HepG2 (cell line): ENCODE measurements around the gene NPHS1. TPM values are rescaled to one million over a fixed set of nuclear protein-coding genes. Genes with fewer than 3 reads are reported as not detected.

Experiments used
- ATAC-seq: fragments of 200-7000 bp; cut with Tn5 transposase; 3 replicates; pipeline ENCODE4 v1.9.1; 2020; ENCODE audit warnings: mild to moderate bottlenecking, moderate library complexity
- BruUV-seq: library from RNA; stranded (reverse); fragments of 400-500 nt; replicated peaks from 2 replicates; lab custom pipeline; 2021; lab: Mats Ljungman, UMichigan
- CTCF ChIA-PET: fragments of 300-600 bp; formaldehyde crosslinking; extraction: SDS; loops from one replicate; lab custom pipeline; 2021; ENCODE audit warnings: low total read pairs, inconsistent platforms, low intra/inter-chr PET ratio; lab: Yijun Ruan, JAX
- POLR2A ChIA-PET: fragments of 350-600 bp; sonication (Branson Sonifier 250); formaldehyde crosslinking; loops from one replicate; lab custom pipeline; 2020; ENCODE audit warnings: antibody characterized with exemption, inconsistent platforms; lab: Yijun Ruan, JAX
- DNase-seq: peaks from one replicate; pipeline ENCODE4 v3.0.0-alpha.2; 2015; ENCODE audit warnings: low spot score
- FAIRE-seq: peaks from 3 replicates; lab custom pipeline; 2011; peaks lifted over from hg19 to GRCh38; lab: Jason Lieb, UNC
- H2AFZ ChIP-seq: one replicate; pipeline ENCODE4 v1.6.1; 2011; ENCODE audit warnings: low read length, inconsistent platforms
- H3K27ac ChIP-seq: fragments of 300-600 bp; 3 replicates; pipeline ENCODE4 v1.8.0; 2011; ENCODE audit warnings: mixed run types, mild to moderate bottlenecking, mixed read lengths, low read length, inconsistent platforms; ENCODE audit not compliant: insufficient read depth; ENCODE audit errors: extremely low read length
- H3K27me3 ChIP-seq, 2 experiments: fragments of 200-600 bp in 1 of 2; 2 replicates in 1 of 2; 3 replicates in 1 of 2; pipeline versions ENCODE4 v1.6.0 to v1.8.0; 2011; ENCODE audit warnings: low read length in 2 of 2, mild to moderate bottlenecking in 2 of 2, moderate library complexity in 2 of 2, inconsistent platforms in 1 of 2; ENCODE audit not compliant: insufficient read depth in 2 of 2, control insufficient read depth in 1 of 2
- H3K36me3 ChIP-seq, 2 experiments: fragments of 200-600 bp in 1 of 2; replicated peaks in 1 of 2; 2 replicates in 1 of 2; 3 replicates in 1 of 2; pipeline versions ENCODE4 v1.5.1 to v1.8.0; 2011; ENCODE audit warnings: low read length in 2 of 2, inconsistent platforms in 1 of 2; ENCODE audit not compliant: insufficient read depth in 2 of 2, control insufficient read depth in 1 of 2
- H3K4me1 ChIP-seq: 2 replicates; pipeline ENCODE4 v1.5.1; 2012; ENCODE audit warnings: low read length, inconsistent platforms; ENCODE audit not compliant: insufficient read depth
- H3K4me2 ChIP-seq: 2 replicates; pipeline ENCODE4 v1.6.0; 2011; ENCODE audit warnings: low read depth, low read length, inconsistent platforms
- H3K4me3 ChIP-seq, 3 experiments: fragments of 200-600 bp in 1 of 3; sonication (generic), shearing (Covaris generic) in 1 of 3; replicated peaks in 1 of 3; 2 replicates each; pipeline ENCODE4 v1.5.1; 2011 to 2016; ENCODE audit warnings: low read length in 3 of 3, inconsistent platforms in 2 of 3, low read depth in 2 of 3, mild to moderate bottlenecking in 2 of 3, control low read depth in 1 of 3, mixed read lengths in 1 of 3; ENCODE audit not compliant: insufficient read depth in 1 of 3
- H3K79me2 ChIP-seq: one replicate; pipeline ENCODE4 v1.6.1; 2011; ENCODE audit warnings: low read length, inconsistent platforms; ENCODE audit not compliant: insufficient read depth
- H3K9ac ChIP-seq: 2 replicates; pipeline ENCODE4 v1.6.0; 2011; ENCODE audit warnings: mild to moderate bottlenecking, low read depth, low read length, inconsistent platforms; ENCODE audit not compliant: insufficient read depth
- H3K9me3 ChIP-seq: 2 replicates; pipeline ENCODE4 v1.5.1; 2012; ENCODE audit warnings: mild to moderate bottlenecking, low read length
- H4K20me1 ChIP-seq: 2 replicates; pipeline ENCODE4 v1.6.0; 2011; ENCODE audit warnings: inconsistent platforms, mild to moderate bottlenecking, low read length, moderate library complexity; ENCODE audit not compliant: insufficient read depth
- FOXK2 ChIP-seq: fragments of 450-650 bp; IDR thresholded peaks from 2 replicates; pipeline ENCODE4 v1.6.1; 2016
- GATA4 ChIP-seq: sonication (generic); IDR thresholded peaks from 2 replicates; pipeline ENCODE4 v1.6.1; 2016; ENCODE audit warnings: antibody characterized with exemption, low read depth, borderline replicate concordance
- HMG20A ChIP-seq: IDR thresholded peaks from 2 replicates; pipeline ENCODE4 v1.6.1; 2016; ENCODE audit warnings: borderline replicate concordance
- MAZ ChIP-seq, 2 experiments: sonication (generic) in 1 of 2; formaldehyde crosslinking in 1 of 2; IDR thresholded peaks; 2 replicates each; pipeline versions ENCODE4 v1.5.0 to v1.6.1; 2012 to 2020; ENCODE audit warnings: low read depth in 2 of 2, mild to moderate bottlenecking in 2 of 2, borderline replicate concordance in 1 of 2, improper control_type of control experiment in 1 of 2, low read length in 1 of 2, missing genetic modification reagents in 1 of 2, moderate library complexity in 1 of 2
- MED1 ChIP-seq: sonication (generic); formaldehyde crosslinking; IDR thresholded peaks from 2 replicates; pipeline ENCODE4 v1.4.0; 2020; ENCODE audit warnings: missing genetic modification reagents
- MIER2 ChIP-seq: IDR thresholded peaks from 2 replicates; pipeline ENCODE4 v1.6.1; 2016; ENCODE audit warnings: missing biosample characterization, missing genetic modification reagents
- MIXL1 ChIP-seq: IDR thresholded peaks from 2 replicates; pipeline ENCODE4 v1.6.1; 2016
- MXI1 ChIP-seq: IDR thresholded peaks from 3 replicates; pipeline ENCODE4 v1.6.1; 2012; ENCODE audit warnings: low read depth, low read length, inconsistent platforms, borderline replicate concordance
- NRL ChIP-seq: sonication (generic); formaldehyde crosslinking; IDR thresholded peaks from 2 replicates; pipeline ENCODE4 v1.5.0; 2020; ENCODE audit warnings: missing genetic modification reagents, mild to moderate bottlenecking, moderate library complexity, borderline replicate concordance
- POLR2G ChIP-seq: fragments of 200-400 bp; formaldehyde crosslinking; IDR thresholded peaks from 2 replicates; pipeline ENCODE4 v1.6.1; 2018; ENCODE audit warnings: mild to moderate bottlenecking, low read depth, low read length, moderate library complexity
- RBM22 ChIP-seq: fragments of 200-400 bp; formaldehyde crosslinking; optimal IDR thresholded peaks from 2 replicates; pipeline ENCODE3; 2017; ENCODE audit warnings: mild to moderate bottlenecking, low read length, moderate library complexity
- SP140L ChIP-seq: sonication (generic); formaldehyde crosslinking; IDR thresholded peaks from 2 replicates; pipeline ENCODE4 v1.4.0; 2020; ENCODE audit warnings: missing genetic modification reagents, borderline replicate concordance
- ZMYM4 ChIP-seq: sonication (generic); formaldehyde crosslinking; IDR thresholded peaks from 2 replicates; pipeline ENCODE4 v1.8.1; 2023; ENCODE audit warnings: mild to moderate bottlenecking, missing genetic modification reagents
- ZNF263 ChIP-seq: sonication (generic); formaldehyde crosslinking; IDR thresholded peaks from 2 replicates; pipeline ENCODE4 v1.4.0; 2020; ENCODE audit warnings: missing genetic modification reagents
- ZNF766 ChIP-seq: sonication (generic); formaldehyde crosslinking; IDR thresholded peaks from 2 replicates; pipeline ENCODE4 v1.5.0; 2020; ENCODE audit warnings: missing genetic modification reagents, borderline replicate concordance
- ZNF850 ChIP-seq: sonication (generic); formaldehyde crosslinking; conservative IDR thresholded peaks from 2 replicates; pipeline ENCODE4 v1.9.0; 2021; ENCODE audit warnings: mild to moderate bottlenecking, missing genetic modification reagents
- ZNF891 ChIP-seq: sonication (generic); formaldehyde crosslinking; IDR thresholded peaks from 2 replicates; pipeline ENCODE4 v1.5.0; 2020; ENCODE audit warnings: mild to moderate bottlenecking, missing genetic modification reagents
- WGBS: methylation state at CpG from one replicate; pipeline ENCODE4 v1.1.6; 2017; ENCODE audit warnings: low lambda C conversion rate; 5-methylcytosine and 5-hydroxymethylcytosine counted together
- in situ Hi-C: cut with HindIII; loops from 2 replicates; pipeline ENCODE4 v1.10.0; 2017; ENCODE audit warnings: low pct_unique_long_range_greater_than_20kb; ENCODE audit not compliant: extremely low pct_ligation_motif_present
- intact Hi-C: fragments of 100-400 bp; cut with micrococcal nuclease; formaldehyde crosslinking; loops from one replicate; pipeline ENCODE4 v1.10.0; 2022; ENCODE audit not compliant: unreplicated experiment
- polyA plus RNA-seq, 8 experiments: library from polyadenylated mRNA; depleted of rRNA in 3 of 8; stranded (reverse) in 7 of 8; unstranded in 1 of 8; fragments of >200 nt; fragmentation: Illumina TruSeq in 4 of 8; extraction: Trizol in 4 of 8; gene quantifications; 2 replicates each; pipeline versions ENCODE4 v1.2.1 to v1.2.3, GENCODE V29; 2011 to 2016; ENCODE audit warnings: low read depth in 4 of 8, missing spikeins in 1 of 8, mixed read lengths in 1 of 8; ENCODE audit not compliant: insufficient read depth in 1 of 8
- total RNA-seq, 5 experiments: library from RNA; depleted of rRNA; stranded (reverse); fragments of >200 nt; fragmentation: Illumina TruSeq; extraction: Trizol; gene quantifications; 2 replicates each; pipeline ENCODE4 v1.2.3, GENCODE V29; 2016; ENCODE audit warnings: low read depth in 1 of 5
- TF ChIP-seq, protein P1 (sequence below): sonication (generic); formaldehyde crosslinking; IDR thresholded peaks from 2 replicates; pipeline ENCODE4; 2020; ENCODE audit warnings: missing genetic modification reagents, mild to moderate bottlenecking, borderline replicate concordance
- TF ChIP-seq, protein P2 (sequence below): sonication (generic); formaldehyde crosslinking; IDR thresholded peaks from 2 replicates; pipeline ENCODE4 v1.5.0; 2020; ENCODE audit warnings: mild to moderate bottlenecking, missing genetic modification reagents

Gene NPHS1
- total and polyA plus RNA-seq, 2 of the 13 experiments (the other 11 are each of a cell fraction or from before 2014, with no cell fraction given) = not detected

DNA sequence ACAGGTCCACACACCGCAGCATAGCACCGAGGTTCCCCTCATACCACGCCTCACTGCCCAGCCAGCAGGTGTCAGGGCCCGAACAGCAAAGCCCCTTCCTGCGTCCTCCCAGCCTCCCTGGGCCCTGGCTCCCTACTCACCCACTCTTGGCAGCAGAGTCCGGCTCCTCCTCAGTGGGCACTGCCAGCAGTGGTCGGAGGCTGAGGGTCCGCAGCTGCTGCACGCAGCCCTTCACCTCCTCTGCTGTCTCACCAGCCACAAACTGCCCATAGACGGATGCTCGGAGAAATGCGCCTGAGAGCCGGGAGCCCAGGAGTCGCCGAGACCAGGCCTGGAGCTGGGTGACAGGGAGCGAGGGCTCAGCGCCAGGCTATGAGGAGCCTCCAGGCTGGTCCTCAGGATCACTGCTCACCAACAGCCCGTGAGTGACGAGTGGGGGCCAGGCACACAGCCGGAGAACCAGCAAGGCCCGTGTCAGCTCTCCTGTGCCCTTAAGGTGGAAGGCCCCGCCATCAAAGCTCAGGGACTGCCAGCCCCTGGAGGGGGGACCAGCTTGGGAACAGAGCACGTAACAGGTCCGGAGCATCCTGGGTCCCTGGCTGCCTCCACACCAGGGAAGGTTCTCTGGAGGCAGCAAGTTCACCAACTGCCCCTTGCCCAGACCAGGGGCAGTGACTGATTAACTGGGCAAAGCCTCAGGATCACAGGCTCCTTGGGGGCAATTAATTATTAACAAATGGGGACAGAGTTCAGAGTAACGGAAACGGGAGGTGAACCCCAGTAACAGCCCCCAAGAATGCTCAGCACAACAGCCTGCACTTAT, 39.9 kb downstream of the NPHS1 start, which contains the start of gene PRODH2:
PRODH2 (minus strand) TSS at position 626 of the 823 bp plus-strand sequence; CDS start at position 586, 40 bp downstream.
- in situ Hi-C loops (loop anchor here (10.0 kb wide), 1 partner anchor 118 kb away; no protein-coding TSS in a partner anchor), intact Hi-C loops (loop anchor here (1.0 to 10.0 kb wide), 4 partner anchors 35 to 119 kb away; partner anchors contain the start of gene ARHGAP33)
- H3K27ac ChIP-seq = peak within 1 kb of the TSS; percentile 79
- peak within 1 kb of the TSS; percentile 86 to 98 (median 91) for H3K4me3 ChIP-seq
- no peaks in the 10 kb centered on the region for H3K9me3 ChIP-seq
- peak; percentile 95 for FAIRE-seq
- ATAC-seq = peak; percentile 92
- peak within 1 kb of the TSS; percentile 79 for H3K9ac ChIP-seq
- POLR2A ChIA-PET = interaction anchor here (0.7 to 2.3 kb wide), 11 partner anchors 9 to 151 kb away, joined by 3 to 14 read pairs (median 4); partner anchors contain the start of genes LIN37, PSENEN and U2AF1L4
- H3K36me3 ChIP-seq = peaks cover 0 to 5% of the 10 kb centered on the region in 2 experiments; a peak in 2 of 5 replicates
- BruUV-seq = no TSS peak
- WGBS = 0% methylated on average over 7 of the region's 26 CpGs
- peaks cover 45% of the 10 kb centered on the region for H3K4me1 ChIP-seq
- H3K4me2 ChIP-seq = peak within 1 kb of the TSS; percentile 92
- CTCF ChIA-PET = no interaction called here
- H3K79me2 ChIP-seq = peaks cover 17% of the 10 kb centered on the region
- no peaks in the 10 kb centered on the region for H4K20me1 ChIP-seq
- H2AFZ ChIP-seq = no peak within 1 kb of the TSS
- H3K27me3 ChIP-seq = no peaks in the 10 kb centered on the region; a peak in 1 of 5 replicates
- peak; percentile 87 for DNase-seq
- TF ChIP-seq FOXK2 (no peak), NRL (CRISPR knock-in tag) (peak; percentile 43), GATA4 (peak; percentile 68; the same call in 1 of the 2 replicates), POLR2G (peak; percentile 97), RBM22 (peak; percentile 20), ZNF263 (peak; percentile 4; the same call in 1 of the 2 replicates), ZNF766 (CRISPR knock-in tag) (no peak), MIXL1 (CRISPR knock-in tag) (peak; percentile 96), ZNF891 (CRISPR knock-in tag) (peak; percentile 76), ZMYM4 (CRISPR knock-in tag) (peak; percentile 24; the same call in 1 of the 2 replicates), HMG20A (CRISPR knock-in tag) (peak; percentile 50; the same call in 1 of the 2 replicates), MAZ (IDR thresholded peaks at IDR 0.05; ENCODE audit: borderline replicate concordance, low read depth, low read length) (no peak), MAZ (CRISPR knock-in tag; IDR thresholded peaks at IDR 0.05; ENCODE audit: low read depth) (no peak), MXI1 (0 out of 3 replicates have a peak, but pooled peaks have one; percentile 52), MED1 (peak; percentile 81; the same call in 1 of the 2 replicates), MIER2 (0 out of 2 replicates have a peak, but pooled peaks have one; percentile 72), ZNF850 (CRISPR knock-in tag) (no peak; the same call in 1 of the 2 replicates), SP140L (CRISPR knock-in tag) (0 out of 2 replicates have a peak, but pooled peaks have one; percentile 66)
- TF ChIP-seq, protein P1, sequence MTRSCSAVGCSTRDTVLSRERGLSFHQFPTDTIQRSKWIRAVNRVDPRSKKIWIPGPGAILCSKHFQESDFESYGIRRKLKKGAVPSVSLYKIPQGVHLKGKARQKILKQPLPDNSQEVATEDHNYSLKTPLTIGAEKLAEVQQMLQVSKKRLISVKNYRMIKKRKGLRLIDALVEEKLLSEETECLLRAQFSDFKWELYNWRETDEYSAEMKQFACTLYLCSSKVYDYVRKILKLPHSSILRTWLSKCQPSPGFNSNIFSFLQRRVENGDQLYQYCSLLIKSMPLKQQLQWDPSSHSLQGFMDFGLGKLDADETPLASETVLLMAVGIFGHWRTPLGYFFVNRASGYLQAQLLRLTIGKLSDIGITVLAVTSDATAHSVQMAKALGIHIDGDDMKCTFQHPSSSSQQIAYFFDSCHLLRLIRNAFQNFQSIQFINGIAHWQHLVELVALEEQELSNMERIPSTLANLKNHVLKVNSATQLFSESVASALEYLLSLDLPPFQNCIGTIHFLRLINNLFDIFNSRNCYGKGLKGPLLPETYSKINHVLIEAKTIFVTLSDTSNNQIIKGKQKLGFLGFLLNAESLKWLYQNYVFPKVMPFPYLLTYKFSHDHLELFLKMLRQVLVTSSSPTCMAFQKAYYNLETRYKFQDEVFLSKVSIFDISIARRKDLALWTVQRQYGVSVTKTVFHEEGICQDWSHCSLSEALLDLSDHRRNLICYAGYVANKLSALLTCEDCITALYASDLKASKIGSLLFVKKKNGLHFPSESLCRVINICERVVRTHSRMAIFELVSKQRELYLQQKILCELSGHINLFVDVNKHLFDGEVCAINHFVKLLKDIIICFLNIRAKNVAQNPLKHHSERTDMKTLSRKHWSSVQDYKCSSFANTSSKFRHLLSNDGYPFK (CRISPR knock-in tag) = peak; percentile 6; the same call in 1 of the 2 replicates
- TF ChIP-seq, protein P2, sequence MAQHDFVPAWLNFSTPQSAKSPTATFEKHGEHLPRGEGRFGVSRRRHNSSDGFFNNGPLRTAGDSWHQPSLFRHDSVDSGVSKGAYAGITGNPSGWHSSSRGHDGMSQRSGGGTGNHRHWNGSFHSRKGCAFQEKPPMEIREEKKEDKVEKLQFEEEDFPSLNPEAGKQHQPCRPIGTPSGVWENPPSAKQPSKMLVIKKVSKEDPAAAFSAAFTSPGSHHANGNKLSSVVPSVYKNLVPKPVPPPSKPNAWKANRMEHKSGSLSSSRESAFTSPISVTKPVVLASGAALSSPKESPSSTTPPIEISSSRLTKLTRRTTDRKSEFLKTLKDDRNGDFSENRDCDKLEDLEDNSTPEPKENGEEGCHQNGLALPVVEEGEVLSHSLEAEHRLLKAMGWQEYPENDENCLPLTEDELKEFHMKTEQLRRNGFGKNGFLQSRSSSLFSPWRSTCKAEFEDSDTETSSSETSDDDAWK (CRISPR knock-in tag) = no peak
